ENCODE data around the gene CLMN. TPM values are rescaled to one million over a fixed set of nuclear protein-coding genes. Genes with fewer than 3 reads are reported as not detected.

Gene CLMN
- total RNA-seq, 2 experiments from 2014 or later: 1.6 TPM

- no peak overlapping the region for H3K27ac Mint-ChIP-seq
- ChIA-PET POLR2A (no interaction called here), CTCF (no interaction called here)
- H3K9me3 Mint-ChIP-seq (ENCODE audit: insufficient read depth): no peaks in the 10 kb centered on the region
- DNase-seq (no peak), ATAC-seq (no peak)
- no peak overlapping the region for H3K4me3 Mint-ChIP-seq
- H3K27me3 Mint-ChIP-seq (ENCODE audit: low read depth): no peaks in the 10 kb centered on the region
- H3K4me1 Mint-ChIP-seq (ENCODE audit: low read depth): peaks cover 30% of the 10 kb centered on the region
- H3K36me3 Mint-ChIP-seq (ENCODE audit: low read depth): no peaks in the 10 kb centered on the region
These were observed 49.5 kb downstream of the CLMN start for GRCh38 chr14:95270203-95270602.

- Mint-ChIP-seq H3K27ac (no peak overlapping the region), H3K4me3 (no peak overlapping the region), H3K4me1 (ENCODE audit: low read depth) (peaks cover 37% of the 10 kb centered on the region), H3K36me3 (ENCODE audit: low read depth) (no peaks in the 10 kb centered on the region), H3K9me3 (ENCODE audit: insufficient read depth) (no peaks in the 10 kb centered on the region), H3K27me3 (ENCODE audit: low read depth) (no peaks in the 10 kb centered on the region)
- POLR2A ChIA-PET: no interaction called here
- CTCF ChIA-PET: no interaction called here
- ATAC-seq (no peak), DNase-seq (no peak)
These were observed 50.2 kb downstream of the CLMN start for GRCh38 chr14:95269493-95269892.

GRCh38 chr14:95268350-95268749 lies 51.4 kb downstream of the CLMN start:
- Mint-ChIP-seq H3K4me1 (ENCODE audit: low read depth) (peaks cover 40% of the 10 kb centered on the region), H3K4me3 (no peak overlapping the region), H3K9me3 (ENCODE audit: insufficient read depth) (no peaks in the 10 kb centered on the region), H3K27ac (no peak overlapping the region), H3K36me3 (ENCODE audit: low read depth) (no peaks in the 10 kb centered on the region), H3K27me3 (ENCODE audit: low read depth) (no peaks in the 10 kb centered on the region)
- ATAC-seq (no peak), DNase-seq (no peak)
- CTCF ChIA-PET: no interaction called here
- POLR2A ChIA-PET: no interaction called here

GRCh38 chr14:95267306-95267705 lies 52.4 kb downstream of the CLMN start:
- ChIA-PET POLR2A (no interaction called here), CTCF (no interaction called here)
- no peaks in the 10 kb centered on the region for H3K9me3 Mint-ChIP-seq (ENCODE audit: insufficient read depth)
- H3K27ac Mint-ChIP-seq: peak overlapping the region; percentile 58
- peak overlapping the region; percentile 6 for H3K4me3 Mint-ChIP-seq
- H3K4me1 Mint-ChIP-seq (ENCODE audit: low read depth): peaks cover 40% of the 10 kb centered on the region
- ATAC-seq (peak; percentile 59), DNase-seq (peak; percentile 36)
- H3K36me3 Mint-ChIP-seq (ENCODE audit: low read depth): no peaks in the 10 kb centered on the region
- no peaks in the 10 kb centered on the region for H3K27me3 Mint-ChIP-seq (ENCODE audit: low read depth)

- H3K4me3 Mint-ChIP-seq: no peak overlapping the region
- ChIA-PET POLR2A (no interaction called here), CTCF (interaction anchor here (0.6 kb wide), 1 partner anchor 1861 kb away, joined by 3 read pairs; no protein-coding TSS in a partner anchor)
- no peaks in the 10 kb centered on the region for H3K36me3 Mint-ChIP-seq (ENCODE audit: low read depth)
- DNase-seq: peak; percentile 53
- H3K27ac Mint-ChIP-seq: peak overlapping the region; percentile 39
- no peaks in the 10 kb centered on the region for H3K27me3 Mint-ChIP-seq (ENCODE audit: low read depth)
- H3K9me3 Mint-ChIP-seq (ENCODE audit: insufficient read depth): no peaks in the 10 kb centered on the region
- H3K4me1 Mint-ChIP-seq (ENCODE audit: low read depth): peaks cover 42% of the 10 kb centered on the region
- ATAC-seq: peak; percentile 88
These were observed 54.3 kb downstream of the CLMN start for GRCh38 chr14:95265106-95266094.

GRCh38 chr14:95264271-95264973 lies 55.3 kb downstream of the CLMN start:
- H3K9me3 Mint-ChIP-seq (ENCODE audit: insufficient read depth): no peaks in the 10 kb centered on the region
- DNase-seq: no peak
- ChIA-PET CTCF (no interaction called here), POLR2A (no interaction called here)
- peaks cover 42% of the 10 kb centered on the region for H3K4me1 Mint-ChIP-seq (ENCODE audit: low read depth)
- H3K4me3 Mint-ChIP-seq: no peak overlapping the region
- no peaks in the 10 kb centered on the region for H3K27me3 Mint-ChIP-seq (ENCODE audit: low read depth)
- no peak for ATAC-seq
- H3K27ac Mint-ChIP-seq: no peak overlapping the region
- H3K36me3 Mint-ChIP-seq (ENCODE audit: low read depth): no peaks in the 10 kb centered on the region

GRCh38 chr14:95263527-95264231 lies 56.0 kb downstream of the CLMN start:
- no peak overlapping the region for H3K4me3 Mint-ChIP-seq
- H3K36me3 Mint-ChIP-seq (ENCODE audit: low read depth): no peaks in the 10 kb centered on the region
- H3K27me3 Mint-ChIP-seq (ENCODE audit: low read depth): no peaks in the 10 kb centered on the region
- peaks cover 42% of the 10 kb centered on the region for H3K4me1 Mint-ChIP-seq (ENCODE audit: low read depth)
- H3K9me3 Mint-ChIP-seq (ENCODE audit: insufficient read depth): no peaks in the 10 kb centered on the region
- ChIA-PET POLR2A (no interaction called here), CTCF (no interaction called here)
- ATAC-seq (no peak), DNase-seq (no peak)
- no peak overlapping the region for H3K27ac Mint-ChIP-seq

- Mint-ChIP-seq H3K27me3 (ENCODE audit: low read depth) (no peaks in the 10 kb centered on the region), H3K27ac (no peak overlapping the region), H3K4me3 (no peak overlapping the region), H3K9me3 (ENCODE audit: insufficient read depth) (no peaks in the 10 kb centered on the region), H3K4me1 (ENCODE audit: low read depth) (peaks cover 33% of the 10 kb centered on the region), H3K36me3 (ENCODE audit: low read depth) (no peaks in the 10 kb centered on the region)
- no peak for DNase-seq
- ATAC-seq: no peak
- CTCF ChIA-PET: no interaction called here
- POLR2A ChIA-PET: no interaction called here
These were observed 57.2 kb downstream of the CLMN start for GRCh38 chr14:95262511-95262891.

GRCh38 chr14:95261616-95262510 lies 57.8 kb downstream of the CLMN start:
- Mint-ChIP-seq H3K27me3 (ENCODE audit: low read depth) (no peaks in the 10 kb centered on the region), H3K4me3 (no peak overlapping the region), H3K9me3 (ENCODE audit: insufficient read depth) (no peaks in the 10 kb centered on the region), H3K36me3 (ENCODE audit: low read depth) (no peaks in the 10 kb centered on the region), H3K4me1 (ENCODE audit: low read depth) (peaks cover 27% of the 10 kb centered on the region), H3K27ac (no peak overlapping the region)
- no peak for ATAC-seq
- no peak for DNase-seq
- ChIA-PET POLR2A (no interaction called here), CTCF (interaction anchor here (1.0 kb wide), 1 partner anchor 106 kb away, joined by 3 read pairs; no protein-coding TSS in a partner anchor)

GRCh38 chr14:95260537-95261361 lies 59.0 kb downstream of the CLMN start:
- H3K9me3 Mint-ChIP-seq (ENCODE audit: insufficient read depth): no peaks in the 10 kb centered on the region
- DNase-seq (no peak), ATAC-seq (no peak)
- H3K27ac Mint-ChIP-seq: no peak overlapping the region
- ChIA-PET CTCF (interaction anchor here (1.0 kb wide), 1 partner anchor 104 kb away, joined by 3 read pairs; no protein-coding TSS in a partner anchor), POLR2A (no interaction called here)
- H3K4me1 Mint-ChIP-seq (ENCODE audit: low read depth): peaks cover 18% of the 10 kb centered on the region
- H3K27me3 Mint-ChIP-seq (ENCODE audit: low read depth): no peaks in the 10 kb centered on the region
- H3K36me3 Mint-ChIP-seq (ENCODE audit: low read depth): no peaks in the 10 kb centered on the region
- no peak overlapping the region for H3K4me3 Mint-ChIP-seq

Measured in activated CD8-positive, alpha-beta T cell treated with anti-CD3 and anti-CD28 coated beads, Interleukin-2, amount 10 ng/mL, durations not matched to agents 7 days and 5 days (primary cell).